Coronary artery (tissue), 2 donors: ENCODE results near the gene RASGRF2.

ENCODE experiments used
- DNase-seq: peaks from one replicate; pipeline ENCODE4 v3.0.0-alpha.2; 2017; ENCODE audit warnings: low spot score
- H3K27ac ChIP-seq, 2 donors: fragments of 200-600 bp; sonication (generic); one replicate each; pipeline ENCODE4 v1.5.1; 2016 to 2019
- H3K4me3 ChIP-seq: fragments of 200-600 bp; sonication (generic); 2 replicates; pipeline ENCODE4 v1.5.1; 2016; ENCODE audit warnings: mild to moderate bottlenecking, moderate library complexity
- CTCF ChIP-seq: fragments of 200-600 bp; sonication (generic); IDR thresholded peaks from one replicate; pipeline ENCODE4 v1.5.1; 2019; ENCODE audit warnings: antibody characterized with exemption

Gene RASGRF2

DNA sequence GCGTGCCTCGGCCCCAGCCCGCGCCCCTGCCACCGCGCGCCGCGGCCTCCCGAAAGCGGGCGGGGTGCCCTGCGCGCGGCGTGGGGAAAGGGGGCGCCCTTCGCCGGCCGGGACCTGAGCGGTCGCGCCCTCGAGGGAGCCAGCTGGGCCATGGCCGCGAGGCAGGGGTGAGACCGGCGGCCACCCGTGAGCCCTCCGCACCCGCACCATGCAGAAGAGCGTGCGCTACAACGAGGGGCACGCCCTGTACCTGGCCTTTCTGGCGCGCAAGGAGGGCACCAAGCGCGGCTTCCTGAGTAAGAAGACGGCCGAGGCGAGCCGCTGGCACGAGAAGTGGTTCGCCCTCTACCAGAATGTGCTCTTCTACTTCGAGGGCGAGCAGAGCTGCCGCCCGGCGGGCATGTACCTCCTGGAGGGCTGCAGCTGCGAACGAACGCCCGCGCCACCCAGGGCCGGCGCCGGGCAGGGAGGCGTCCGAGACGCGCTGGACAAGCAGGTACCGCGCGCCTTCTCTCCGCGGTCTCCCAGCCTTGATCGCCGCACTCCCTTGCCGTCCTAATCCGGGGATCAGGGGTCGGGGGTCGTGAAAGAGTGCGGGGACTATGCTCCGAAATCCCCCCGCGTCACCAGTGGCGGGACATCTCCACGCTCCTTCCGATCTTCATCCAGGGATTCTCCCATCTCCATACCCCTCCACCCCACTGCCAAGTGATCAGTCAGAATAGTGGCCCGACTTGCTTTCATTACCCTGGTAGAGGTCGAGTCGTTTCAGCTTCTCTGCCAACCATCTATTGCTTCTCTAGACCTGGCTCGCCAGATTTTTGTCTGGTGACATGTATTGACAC, 590 bp downstream of the RASGRF2 start:
- Histone ChIP-seq H3K4me3 (peak overlapping the region; percentile 71), H3K27ac (peak overlapping the region; percentile 13 to 65)
- TF ChIP-seq CTCF: no peak
- no peak for DNase-seq

DNA sequence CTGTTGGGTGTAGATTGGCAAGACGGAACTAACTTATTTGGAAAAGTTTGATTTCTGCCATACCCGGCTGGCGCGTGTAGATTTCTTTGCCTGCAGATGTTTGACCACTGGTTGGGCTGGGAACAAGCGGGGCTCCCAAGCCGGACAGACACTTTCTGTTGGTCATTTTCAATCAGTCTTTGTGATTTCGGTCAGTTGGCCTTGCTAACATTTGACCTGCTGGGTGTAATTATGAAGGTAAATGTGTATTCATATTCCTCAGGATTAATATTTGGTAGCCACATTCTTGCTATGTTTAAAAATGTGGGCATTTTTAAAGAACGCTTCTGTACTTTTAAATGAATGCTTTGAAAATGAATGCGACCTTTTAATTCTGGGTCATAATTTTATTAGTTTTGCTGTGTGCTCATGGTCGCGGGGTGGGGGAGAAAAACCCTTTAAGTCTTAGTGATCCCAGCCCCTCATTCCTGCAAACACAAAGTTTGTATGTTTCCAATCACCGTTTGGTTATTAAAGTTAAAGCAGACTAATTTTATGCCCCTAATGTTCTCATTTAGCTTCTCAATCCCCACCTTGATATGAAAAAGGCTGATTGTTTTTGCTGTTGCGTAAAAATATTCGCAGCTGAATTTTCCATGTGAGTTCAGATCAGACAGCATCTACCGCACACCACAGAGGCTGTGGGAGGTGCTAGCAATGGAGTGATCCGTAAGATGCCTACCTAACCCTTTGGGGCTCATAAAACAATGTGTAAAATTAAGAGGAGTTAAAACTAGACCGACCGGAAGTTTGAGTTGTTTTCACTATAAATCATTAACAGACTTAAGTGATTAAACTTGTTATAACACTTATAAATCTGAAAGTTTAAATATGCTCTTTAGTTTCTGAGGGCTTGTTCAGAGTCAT, 1.5 kb downstream of the RASGRF2 start:
- Histone ChIP-seq H3K4me3 (peak overlapping the region; percentile 71), H3K27ac (peak overlapping the region in 1 of 2 donors; percentile 65)
- DNase-seq: no peak
- TF ChIP-seq CTCF: no peak

DNA sequence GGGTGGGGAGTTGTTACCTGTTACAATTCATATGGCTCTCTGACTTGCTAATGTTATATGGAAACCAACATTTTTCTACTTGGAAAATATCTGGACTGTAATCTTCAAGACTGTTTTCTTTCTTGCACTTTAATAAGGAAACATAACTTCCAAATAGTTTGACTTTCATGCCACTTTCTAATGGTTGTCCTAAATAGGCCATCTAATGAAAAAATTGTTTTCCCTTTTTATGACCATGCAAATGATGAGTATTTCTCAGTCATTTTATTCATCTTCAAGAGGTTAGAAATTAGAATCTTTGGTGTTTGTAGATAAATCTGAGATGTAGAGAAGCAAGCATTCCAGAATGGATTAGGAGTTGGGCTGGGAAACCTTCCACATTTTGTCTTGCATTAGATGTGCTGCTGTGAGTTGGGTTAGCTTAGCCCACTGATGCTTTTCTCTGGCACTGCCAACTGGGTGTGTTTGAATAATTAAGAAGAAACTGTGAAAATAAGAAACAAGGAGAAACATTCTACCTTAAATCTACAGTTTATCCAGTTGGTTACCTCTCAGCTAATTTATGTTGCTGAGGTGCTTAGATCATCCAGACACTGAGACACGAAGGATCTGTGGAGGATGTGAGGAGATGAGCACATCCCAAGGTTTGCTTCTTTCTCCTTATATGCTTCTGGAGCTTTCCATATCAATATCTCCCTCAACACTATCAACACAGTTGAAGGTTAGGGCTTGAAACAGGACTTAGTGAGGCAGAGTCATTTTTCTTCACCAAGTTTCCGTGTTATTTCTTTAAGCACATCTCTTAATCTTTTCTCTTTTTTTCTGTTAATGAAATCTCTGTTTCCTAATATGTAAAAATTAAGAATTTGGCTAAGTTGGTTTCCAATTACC, 2.7 kb downstream of the RASGRF2 start:
- Histone ChIP-seq H3K27ac (no peak overlapping the region), H3K4me3 (no peak overlapping the region)
- no peak for DNase-seq
- TF ChIP-seq CTCF: no peak

DNA sequence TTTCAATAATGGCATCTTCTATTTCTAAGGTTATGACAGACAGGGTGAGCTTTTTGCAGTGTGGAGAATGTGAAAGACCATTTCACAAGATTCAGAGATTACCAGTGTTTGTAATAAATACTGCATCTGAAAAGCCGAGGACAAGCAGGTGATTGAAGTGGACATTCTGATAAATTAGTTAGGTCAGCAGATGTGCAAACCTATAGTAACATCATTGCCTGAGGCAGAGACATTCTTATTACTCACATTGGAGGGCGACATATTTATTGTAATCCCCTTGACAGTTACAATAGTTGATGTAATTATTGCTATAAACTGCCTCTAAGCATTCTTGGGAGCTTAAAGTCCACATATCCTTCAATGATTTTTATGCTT, 3.3 kb downstream of the RASGRF2 start:
- TF ChIP-seq CTCF: no peak
- H3K4me3 ChIP-seq: no peak overlapping the region
- H3K27ac ChIP-seq: peak overlapping the region in 1 of 2 donors; percentile 25
- DNase-seq: no peak

DNA sequence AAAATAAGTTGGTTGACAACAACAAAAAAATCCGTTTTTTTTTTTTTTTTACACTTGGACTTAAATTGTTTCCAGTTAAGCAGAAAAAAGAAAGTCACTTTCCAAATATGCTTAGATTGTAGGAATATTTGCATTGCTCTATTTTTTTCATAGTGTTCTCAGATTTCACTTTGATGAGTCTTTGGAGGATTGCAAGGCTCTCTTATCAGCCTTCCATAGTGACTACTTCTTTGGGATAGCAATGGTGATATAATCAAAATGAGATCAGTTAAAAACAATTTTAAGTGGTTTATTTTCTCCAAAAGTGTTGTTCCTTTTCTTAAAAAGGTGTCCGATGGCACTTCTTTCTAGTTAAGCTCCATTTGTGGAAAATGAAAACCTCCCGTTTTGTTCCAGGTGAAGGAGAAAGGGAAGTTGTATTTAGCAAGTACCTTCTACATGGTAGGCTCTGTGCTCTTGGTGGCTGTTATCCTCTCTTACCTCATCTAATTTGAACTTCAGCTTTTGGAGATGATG, 3.9 kb downstream of the RASGRF2 start:
- DNase-seq: no peak
- H3K4me3 ChIP-seq: no peak overlapping the region
- TF ChIP-seq CTCF: no peak
- no peak overlapping the region for H3K27ac ChIP-seq

- Histone ChIP-seq H3K4me3 (no peak overlapping the region), H3K27ac (no peak overlapping the region)
- TF ChIP-seq CTCF: no peak
- DNase-seq: no peak
Measured at GRCh38 chr5:80964491-80964890, 4.3 kb downstream of the RASGRF2 start.
